ENCODE measurements around the gene LRP8. TPM values are rescaled to one million over a fixed set of nuclear protein-coding genes. Genes with fewer than 3 reads are reported as not detected.

Gene LRP8
- total RNA-seq (2014; rRNA removed; shearing (Covaris generic); ENCODE audit: low replicate concordance), result 12.4 and 16.1 TPM in 2 replicates

- DNase-seq, result peak; percentile 82
- no peaks in the 10 kb centered on the region for H3K9me3 ChIP-seq
- H3K36me3 ChIP-seq, result peaks cover 28% of the 10 kb centered on the region
- H3K27me3 ChIP-seq, result no peaks in the 10 kb centered on the region
- peak within 1 kb of the TSS; percentile 95 for H3K4me3 ChIP-seq
Measured at GRCh38 chr1:53328009-53328461, at the start of gene LRP8. TSS of gene LRP8 (minus strand) at chr1:53328070. CDS start at chr1:53327912, 158 bp downstream.

GRCh38 chr1:53377438-53377841, 49.6 kb upstream of the LRP8 start:
- no peak for DNase-seq
- H3K4me3 ChIP-seq, result no peak overlapping the region
- H3K36me3 ChIP-seq, result no peaks in the 10 kb centered on the region
- H3K27me3 ChIP-seq, result no peaks in the 10 kb centered on the region
- no peaks in the 10 kb centered on the region for H3K9me3 ChIP-seq

- no peak for DNase-seq
- no peaks in the 10 kb centered on the region for H3K27me3 ChIP-seq
- H3K4me3 ChIP-seq, result no peak overlapping the region
- no peaks in the 10 kb centered on the region for H3K9me3 ChIP-seq
- no peaks in the 10 kb centered on the region for H3K36me3 ChIP-seq
Measured at GRCh38 chr1:53376742-53377437, 49.0 kb upstream of the LRP8 start.

GRCh38 chr1:53376041-53376461, 48.2 kb upstream of the LRP8 start:
- no peak overlapping the region for H3K4me3 ChIP-seq
- DNase-seq, result no peak

DNA sequence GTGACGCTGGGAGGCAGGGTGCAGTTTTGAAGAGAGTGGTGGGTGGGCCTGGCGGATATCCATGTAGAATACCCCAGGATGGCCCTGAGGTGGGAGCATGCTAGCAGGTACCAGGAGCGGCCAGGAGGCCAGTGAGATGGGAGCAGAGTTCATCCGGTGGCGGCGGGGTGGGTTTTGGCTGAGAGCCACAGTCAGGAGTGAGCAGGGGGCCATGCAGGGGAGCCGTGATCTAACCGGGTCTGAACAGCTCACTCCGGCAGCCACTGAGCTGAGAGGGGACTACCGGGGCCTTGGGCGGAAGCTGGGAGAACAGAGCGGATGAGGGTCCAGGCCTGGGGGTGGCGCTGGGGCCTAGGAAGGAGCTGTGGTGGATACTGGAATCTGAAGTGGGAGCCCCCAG, 47.6 kb upstream of the LRP8 start:
- Histone ChIP-seq H3K9me3 (no peaks in the 10 kb centered on the region), H3K4me3 (no peak overlapping the region), H3K36me3 (no peaks in the 10 kb centered on the region), H3K27me3 (no peaks in the 10 kb centered on the region)
- DNase-seq, result no peak

More at GRCh38 chr1:53376041-53376461, 48.2 kb upstream of the LRP8 start:
- no peaks in the 10 kb centered on the region for H3K36me3 ChIP-seq
- H3K27me3 ChIP-seq, result no peaks in the 10 kb centered on the region
- no peaks in the 10 kb centered on the region for H3K9me3 ChIP-seq

GRCh38 chr1:53373246-53373645, 45.4 kb upstream of the LRP8 start:
- Histone ChIP-seq H3K27me3 (no peaks in the 10 kb centered on the region), H3K9me3 (no peaks in the 10 kb centered on the region), H3K36me3 (no peaks in the 10 kb centered on the region), H3K4me3 (no peak overlapping the region)
- no peak for DNase-seq

DNA sequence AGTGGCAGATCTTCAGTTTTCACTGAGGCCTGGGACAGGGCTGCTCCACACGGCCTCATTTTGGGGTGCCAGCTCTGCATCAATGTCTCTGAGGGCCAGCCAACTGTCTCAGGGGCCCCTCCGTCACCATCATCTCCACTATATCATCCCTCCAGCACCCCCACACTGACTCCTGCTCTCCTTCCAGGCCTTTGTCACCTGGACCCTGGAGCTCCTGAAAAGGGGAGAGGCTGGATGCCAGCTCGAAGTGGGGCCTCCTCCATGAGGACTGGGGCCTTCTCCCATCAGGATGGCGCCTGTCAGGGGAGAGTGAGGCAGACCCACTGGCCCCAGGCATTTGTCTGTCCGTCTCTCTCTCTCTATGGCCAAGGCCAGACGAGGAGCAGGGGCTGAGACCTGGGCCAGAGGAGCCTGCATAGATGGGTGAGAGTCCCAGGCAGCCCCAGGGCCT, 44.7 kb upstream of the LRP8 start:
- H3K27me3 ChIP-seq, result no peaks in the 10 kb centered on the region
- no peaks in the 10 kb centered on the region for H3K36me3 ChIP-seq
- no peaks in the 10 kb centered on the region for H3K9me3 ChIP-seq
- H3K4me3 ChIP-seq, result no peak overlapping the region
- no peak for DNase-seq

GRCh38 chr1:53371851-53372250, 44.0 kb upstream of the LRP8 start:
- no peak for DNase-seq
- no peaks in the 10 kb centered on the region for H3K27me3 ChIP-seq
- H3K9me3 ChIP-seq, result no peaks in the 10 kb centered on the region
- no peak overlapping the region for H3K4me3 ChIP-seq
- H3K36me3 ChIP-seq, result no peaks in the 10 kb centered on the region

- Histone ChIP-seq H3K4me3 (no peak overlapping the region), H3K9me3 (no peaks in the 10 kb centered on the region), H3K27me3 (no peaks in the 10 kb centered on the region), H3K36me3 (no peaks in the 10 kb centered on the region)
- DNase-seq, result no peak
Measured at GRCh38 chr1:53371121-53371666, 43.3 kb upstream of the LRP8 start.

DNA sequence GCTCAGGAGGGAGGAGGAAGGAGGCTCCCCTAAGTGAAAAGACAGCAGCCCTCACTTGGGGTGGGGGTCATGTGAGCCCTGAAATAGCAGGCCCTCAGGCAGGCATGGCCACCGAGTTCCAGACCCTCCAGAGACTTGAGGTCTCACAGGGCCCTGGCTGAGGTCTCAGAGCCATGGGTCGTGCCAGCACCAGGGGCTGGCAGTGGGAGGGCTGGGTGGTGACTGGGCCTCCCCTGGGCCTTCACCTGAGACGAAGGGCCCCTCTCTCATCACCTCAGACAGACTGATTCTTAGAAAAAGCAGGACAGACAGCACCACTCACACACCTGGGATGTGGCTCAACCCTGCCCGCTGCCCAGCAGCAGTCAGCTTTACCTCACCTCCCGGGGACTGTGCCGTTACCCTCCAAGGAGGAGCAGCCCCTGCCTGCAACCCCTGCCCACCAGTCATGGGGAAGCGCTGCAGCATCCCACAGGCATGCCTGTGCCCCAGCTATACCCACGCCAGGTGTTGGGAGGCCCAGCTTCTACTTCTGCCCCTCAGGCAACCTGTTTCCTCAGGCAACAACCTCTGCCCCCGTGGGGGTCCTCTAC, 42.6 kb upstream of the LRP8 start:
- DNase-seq, result no peak
- no peak overlapping the region for H3K4me3 ChIP-seq
- H3K9me3 ChIP-seq, result no peaks in the 10 kb centered on the region
- no peaks in the 10 kb centered on the region for H3K36me3 ChIP-seq
- H3K27me3 ChIP-seq, result no peaks in the 10 kb centered on the region

- no peak overlapping the region for H3K4me3 ChIP-seq
- DNase-seq, result no peak
- no peaks in the 10 kb centered on the region for H3K27me3 ChIP-seq
- no peaks in the 10 kb centered on the region for H3K36me3 ChIP-seq
- no peaks in the 10 kb centered on the region for H3K9me3 ChIP-seq
Measured at GRCh38 chr1:53369761-53370160, 41.9 kb upstream of the LRP8 start.

DNA sequence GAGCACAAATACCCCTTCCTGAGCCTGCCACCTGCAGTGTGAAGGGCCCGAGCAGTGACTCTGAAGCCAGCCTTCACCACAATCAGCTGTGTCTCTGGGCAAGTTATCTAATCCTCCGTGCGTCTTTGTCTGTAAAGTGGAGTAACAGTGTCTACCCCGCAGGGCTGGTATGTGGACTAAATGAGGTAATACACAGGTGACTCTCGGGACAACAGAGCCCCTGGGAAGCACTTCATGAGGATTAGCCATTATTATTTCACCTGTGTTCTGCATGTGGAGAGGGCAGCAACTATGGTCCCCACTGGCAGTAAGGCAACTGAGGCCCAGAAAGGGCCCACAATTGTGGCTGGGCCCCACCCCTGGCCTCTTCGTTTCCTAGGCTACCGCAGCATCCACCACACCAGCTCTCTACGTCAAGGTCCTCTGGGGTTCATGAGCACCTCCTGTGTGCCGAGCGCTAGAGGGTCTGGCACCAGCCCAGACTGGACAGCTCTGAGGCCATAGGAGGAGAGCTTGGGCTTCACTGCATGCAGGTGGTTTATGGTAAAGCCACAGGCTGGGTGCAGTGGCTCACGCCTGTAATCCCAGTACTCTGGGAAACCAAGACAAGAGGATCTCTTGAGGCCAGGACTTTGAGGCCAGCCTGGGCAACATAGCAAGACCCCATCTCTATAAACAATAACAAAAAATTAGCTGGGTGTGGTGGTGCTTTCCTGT, 41.3 kb upstream of the LRP8 start:
- H3K27me3 ChIP-seq, result no peaks in the 10 kb centered on the region

DNA sequence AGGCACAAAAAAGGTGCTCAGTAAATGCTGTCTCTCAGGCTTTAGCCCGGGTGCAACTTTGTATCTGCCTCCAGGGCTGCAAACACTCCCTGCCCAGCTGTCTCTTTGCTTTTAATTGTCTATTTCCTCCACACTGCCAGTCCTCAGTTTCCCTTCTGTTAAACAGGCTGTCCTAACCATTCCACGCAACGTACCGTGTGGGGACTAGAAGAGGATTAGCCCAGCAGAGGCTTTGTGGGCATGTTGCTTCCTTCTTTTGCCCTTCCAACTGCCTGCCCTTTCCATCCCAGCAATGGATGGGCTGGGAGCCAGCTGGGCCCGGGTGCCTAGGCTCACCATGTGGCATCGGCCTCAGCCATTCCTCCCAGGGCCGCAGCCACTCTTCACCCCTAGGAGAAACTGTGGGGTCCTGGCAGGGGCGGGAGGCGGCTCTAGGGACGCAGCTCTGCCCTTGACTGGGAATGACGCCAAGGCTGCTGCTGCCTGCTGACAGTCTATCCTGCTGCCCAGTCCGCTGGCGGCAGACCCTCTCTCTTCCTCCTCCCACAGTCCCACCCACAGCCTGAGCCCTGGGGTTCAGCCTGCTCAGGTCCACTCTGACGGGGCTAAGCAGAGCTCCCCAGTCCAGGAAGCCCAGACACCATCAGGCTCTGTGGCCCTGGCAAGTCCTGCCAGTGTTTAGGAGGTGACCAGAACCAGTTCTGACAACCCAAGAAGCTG, 40.6 kb upstream of the LRP8 start:
- H3K4me3 ChIP-seq, result no peak overlapping the region
- no peaks in the 10 kb centered on the region for H3K9me3 ChIP-seq
- no peak for DNase-seq
- no peaks in the 10 kb centered on the region for H3K27me3 ChIP-seq
- H3K36me3 ChIP-seq, result no peaks in the 10 kb centered on the region

More for the DNA sequence above, 41.3 kb upstream of the LRP8 start:
- Histone ChIP-seq H3K4me3 (no peak overlapping the region), H3K9me3 (no peaks in the 10 kb centered on the region), H3K36me3 (no peaks in the 10 kb centered on the region)
- no peak for DNase-seq

DNA sequence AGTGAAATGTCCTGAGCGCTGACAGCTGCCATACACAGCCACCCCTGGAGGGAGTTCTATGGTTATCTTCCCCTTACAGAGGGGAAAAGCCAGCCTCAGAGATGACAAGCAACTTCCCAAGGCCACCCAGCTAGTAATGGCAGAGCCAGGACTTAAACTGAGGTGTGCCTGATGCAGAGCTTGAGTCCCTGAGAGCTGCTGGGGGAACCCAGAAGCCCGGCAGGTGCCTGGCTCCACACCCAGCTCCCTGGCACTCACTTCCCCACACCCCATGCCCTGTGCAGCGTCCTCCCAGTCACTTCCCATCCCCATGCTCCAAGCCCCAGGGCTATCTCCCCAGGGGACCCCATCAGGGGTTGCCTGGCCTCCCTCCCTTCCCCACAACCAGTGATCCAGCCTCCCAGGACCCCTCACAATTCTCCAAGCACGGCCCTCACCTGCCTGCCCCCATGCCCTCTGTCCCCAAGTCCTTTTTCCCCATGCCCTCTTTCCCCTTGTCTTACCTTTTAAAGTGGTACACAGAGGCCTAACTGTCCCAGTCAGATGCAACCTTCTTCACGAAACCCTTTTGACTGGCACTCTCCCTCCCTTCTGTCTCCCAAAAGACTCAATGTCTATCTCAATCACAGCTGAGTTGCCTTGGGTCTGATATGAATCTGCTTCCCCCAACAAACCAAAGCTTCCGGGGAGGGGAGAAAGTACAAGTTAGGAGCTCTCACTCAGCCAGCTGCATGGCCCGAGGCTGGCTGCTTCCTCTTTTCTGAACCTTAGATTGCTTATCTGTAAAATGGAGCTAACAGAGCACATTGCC, 39.8 kb upstream of the LRP8 start:
- H3K27me3 ChIP-seq, result no peaks in the 10 kb centered on the region
- DNase-seq, result no peak

GRCh38 chr1:53366901-53367502, 39.1 kb upstream of the LRP8 start:
- Histone ChIP-seq H3K9me3 (no peaks in the 10 kb centered on the region), H3K27me3 (no peaks in the 10 kb centered on the region), H3K36me3 (no peaks in the 10 kb centered on the region), H3K4me3 (no peak overlapping the region)
- DNase-seq, result no peak

More for the DNA sequence above, 39.8 kb upstream of the LRP8 start:
- no peak overlapping the region for H3K4me3 ChIP-seq
- no peaks in the 10 kb centered on the region for H3K36me3 ChIP-seq
- H3K9me3 ChIP-seq, result no peaks in the 10 kb centered on the region

Data from MG63 (cell line).